Osteocyte (in vitro differentiated cells): ENCODE data around the gene MICU1. TPM values are rescaled to one million over a fixed set of nuclear protein-coding genes. Genes with fewer than 3 reads are reported as not detected.
"Not testable (repeated sequence)": the region's sequence is repeated elsewhere in the genome, so short reads cannot be mapped to it uniquely, and the experiment has no call there.

Experiments
- DNase-seq: peaks from one replicate; pipeline ENCODE4 v3.0.0; 2021; ENCODE audit warnings: mixed read lengths; ENCODE audit not compliant: unreplicated experiment; ENCODE audit errors: extremely low spot score
- H3K27ac Mint-ChIP-seq: one replicate; pipeline ENCODE4 v1.8.0; 2021; ENCODE audit warnings: mild to moderate bottlenecking, mixed read lengths; ENCODE audit not compliant: unreplicated experiment
- H3K27me3 Mint-ChIP-seq: one replicate; pipeline ENCODE4 v1.8.0; 2021; ENCODE audit warnings: mixed read lengths; ENCODE audit not compliant: unreplicated experiment
- H3K36me3 Mint-ChIP-seq: one replicate; pipeline ENCODE4 v1.8.0; 2021; ENCODE audit warnings: mixed read lengths; ENCODE audit not compliant: unreplicated experiment
- H3K4me1 Mint-ChIP-seq: one replicate; pipeline ENCODE4 v1.8.0; 2021; ENCODE audit warnings: mixed read lengths; ENCODE audit not compliant: unreplicated experiment
- H3K4me3 Mint-ChIP-seq: one replicate; pipeline ENCODE4 v1.8.0; 2021; ENCODE audit warnings: mild to moderate bottlenecking, moderate library complexity, mixed read lengths; ENCODE audit not compliant: unreplicated experiment
- H3K9me3 Mint-ChIP-seq: one replicate; pipeline ENCODE4 v1.8.0; 2021; ENCODE audit warnings: mixed read lengths; ENCODE audit not compliant: unreplicated experiment
- CTCF ChIP-seq: fragments of 200-600 bp; sonication (generic); IDR thresholded peaks from 2 replicates; pipeline ENCODE4 v1.5.0; 2021; ENCODE audit warnings: antibody characterized with exemption, mild to moderate bottlenecking, moderate library complexity
- total RNA-seq: library from RNA; stranded (reverse); gene quantifications from 2 replicates; pipeline ENCODE4 v1.2.1, GENCODE V29; 2021

MICU1 gene
- total RNA-seq, 1 donor from 2014 or later = 58.9 TPM

- no peak for TF ChIP-seq CTCF
- peaks cover 16% of the 10 kb centered on the region for H3K36me3 Mint-ChIP-seq
- DNase-seq = no peak
- H3K9me3 Mint-ChIP-seq = no peaks in the 10 kb centered on the region
- no peak overlapping the region for H3K27ac Mint-ChIP-seq
- H3K4me3 Mint-ChIP-seq = no peak overlapping the region
- H3K27me3 Mint-ChIP-seq = no peaks in the 10 kb centered on the region
- H3K4me1 Mint-ChIP-seq = no peaks in the 10 kb centered on the region
Observed at GRCh38 chr10:72459301-72459700, 166.6 kb downstream of the MICU1 start.

GRCh38 chr10:72455889-72456595 is 169.8 kb downstream of the MICU1 start:
- TF ChIP-seq CTCF = no peak
- Mint-ChIP-seq H3K27ac (no peak overlapping the region), H3K9me3 (no peaks in the 10 kb centered on the region), H3K36me3 (peaks cover 10% of the 10 kb centered on the region), H3K4me3 (no peak overlapping the region), H3K4me1 (no peaks in the 10 kb centered on the region), H3K27me3 (no peaks in the 10 kb centered on the region)
- no peak for DNase-seq

- no peak for TF ChIP-seq CTCF
- no peak for DNase-seq
- no peaks in the 10 kb centered on the region for H3K27me3 Mint-ChIP-seq
- H3K27ac Mint-ChIP-seq = no peak overlapping the region
- H3K4me3 Mint-ChIP-seq = no peak overlapping the region
- no peaks in the 10 kb centered on the region for H3K9me3 Mint-ChIP-seq
- H3K4me1 Mint-ChIP-seq = no peaks in the 10 kb centered on the region
- H3K36me3 Mint-ChIP-seq = peaks cover 7% of the 10 kb centered on the region
Observed at GRCh38 chr10:72449941-72450441, 175.9 kb downstream of the MICU1 start.

- Mint-ChIP-seq H3K27me3 (no peaks in the 10 kb centered on the region), H3K27ac (no peak overlapping the region), H3K36me3 (peaks cover 15% of the 10 kb centered on the region), H3K4me1 (no peaks in the 10 kb centered on the region), H3K4me3 (no peak overlapping the region), H3K9me3 (no peaks in the 10 kb centered on the region)
- TF ChIP-seq CTCF = no peak
- no peak for DNase-seq
Observed at GRCh38 chr10:72445851-72446250, 180.0 kb downstream of the MICU1 start.

GRCh38 chr10:72442969-72443368 is 182.9 kb downstream of the MICU1 start:
- DNase-seq, H3K9me3 Mint-ChIP-seq, H3K27ac Mint-ChIP-seq, H3K4me1 Mint-ChIP-seq, H3K4me3 Mint-ChIP-seq, H3K27me3 Mint-ChIP-seq: not testable (repeated sequence)
- peaks cover 10% of the 10 kb centered on the region for H3K36me3 Mint-ChIP-seq
